Kidney epithelial cell (primary cell): ENCODE results near the gene EPS8L2. TPM values are rescaled to one million over a fixed set of nuclear protein-coding genes. Genes with fewer than 3 reads are reported as not detected.

Source experiments
- DNase-seq: peaks from one replicate; pipeline ENCODE4 v3.0.0-alpha.2; 2010; ENCODE audit warnings: low read depth
- H3K27me3 ChIP-seq: 2 replicates; pipeline ENCODE4 v1.6.0; 2011; ENCODE audit warnings: low read length; ENCODE audit not compliant: control insufficient read depth, insufficient read depth
- H3K36me3 ChIP-seq: 2 replicates; pipeline ENCODE4 v1.5.1; 2011; ENCODE audit warnings: low read length; ENCODE audit not compliant: control insufficient read depth, insufficient read depth
- H3K4me3 ChIP-seq: 2 replicates; pipeline ENCODE4 v1.5.1; 2011; ENCODE audit warnings: low read depth, mild to moderate bottlenecking, control low read depth, low read length
- total RNA-seq: library from RNA; depleted of rRNA; stranded (reverse); fragments of >200 nt; gene quantifications from 2 replicates; pipeline ENCODE4 v1.2.3, GENCODE V29; 2015
- TF ChIP-seq, protein P1 (sequence below): IDR thresholded peaks from 2 replicates; pipeline ENCODE4 v1.5.1; 2011; ENCODE audit warnings: mild to moderate bottlenecking, moderate library complexity, low read length, control low read depth, inconsistent platforms; ENCODE audit not compliant: insufficient read depth, poor library complexity, severe bottlenecking

EPS8L2 gene
- total RNA-seq, 1 donor from 2014 or later: 119 TPM

- Histone ChIP-seq H3K27me3 (no peaks in the 10 kb centered on the region), H3K4me3 (no peak overlapping the region), H3K36me3 (no peaks in the 10 kb centered on the region)
- TF ChIP-seq, protein P1, sequence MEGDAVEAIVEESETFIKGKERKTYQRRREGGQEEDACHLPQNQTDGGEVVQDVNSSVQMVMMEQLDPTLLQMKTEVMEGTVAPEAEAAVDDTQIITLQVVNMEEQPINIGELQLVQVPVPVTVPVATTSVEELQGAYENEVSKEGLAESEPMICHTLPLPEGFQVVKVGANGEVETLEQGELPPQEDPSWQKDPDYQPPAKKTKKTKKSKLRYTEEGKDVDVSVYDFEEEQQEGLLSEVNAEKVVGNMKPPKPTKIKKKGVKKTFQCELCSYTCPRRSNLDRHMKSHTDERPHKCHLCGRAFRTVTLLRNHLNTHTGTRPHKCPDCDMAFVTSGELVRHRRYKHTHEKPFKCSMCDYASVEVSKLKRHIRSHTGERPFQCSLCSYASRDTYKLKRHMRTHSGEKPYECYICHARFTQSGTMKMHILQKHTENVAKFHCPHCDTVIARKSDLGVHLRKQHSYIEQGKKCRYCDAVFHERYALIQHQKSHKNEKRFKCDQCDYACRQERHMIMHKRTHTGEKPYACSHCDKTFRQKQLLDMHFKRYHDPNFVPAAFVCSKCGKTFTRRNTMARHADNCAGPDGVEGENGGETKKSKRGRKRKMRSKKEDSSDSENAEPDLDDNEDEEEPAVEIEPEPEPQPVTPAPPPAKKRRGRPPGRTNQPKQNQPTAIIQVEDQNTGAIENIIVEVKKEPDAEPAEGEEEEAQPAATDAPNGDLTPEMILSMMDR: no peak
- no peak for DNase-seq
Measured at GRCh38 chr11:698493-699115, 7.4 kb upstream of the EPS8L2 start.

GRCh38 chr11:699116-699508, 6.9 kb upstream of the EPS8L2 start:
- no peak for DNase-seq
- Histone ChIP-seq H3K27me3 (no peaks in the 10 kb centered on the region), H3K36me3 (no peaks in the 10 kb centered on the region), H3K4me3 (no peak overlapping the region)
- TF ChIP-seq, protein P1: no peak

- DNase-seq: no peak
- TF ChIP-seq, protein P1: no peak
- no peaks in the 10 kb centered on the region for H3K27me3 ChIP-seq
- H3K36me3 ChIP-seq: no peaks in the 10 kb centered on the region
- H3K4me3 ChIP-seq: no peak overlapping the region
Measured at GRCh38 chr11:699753-700152, 6.3 kb upstream of the EPS8L2 start.

DNA sequence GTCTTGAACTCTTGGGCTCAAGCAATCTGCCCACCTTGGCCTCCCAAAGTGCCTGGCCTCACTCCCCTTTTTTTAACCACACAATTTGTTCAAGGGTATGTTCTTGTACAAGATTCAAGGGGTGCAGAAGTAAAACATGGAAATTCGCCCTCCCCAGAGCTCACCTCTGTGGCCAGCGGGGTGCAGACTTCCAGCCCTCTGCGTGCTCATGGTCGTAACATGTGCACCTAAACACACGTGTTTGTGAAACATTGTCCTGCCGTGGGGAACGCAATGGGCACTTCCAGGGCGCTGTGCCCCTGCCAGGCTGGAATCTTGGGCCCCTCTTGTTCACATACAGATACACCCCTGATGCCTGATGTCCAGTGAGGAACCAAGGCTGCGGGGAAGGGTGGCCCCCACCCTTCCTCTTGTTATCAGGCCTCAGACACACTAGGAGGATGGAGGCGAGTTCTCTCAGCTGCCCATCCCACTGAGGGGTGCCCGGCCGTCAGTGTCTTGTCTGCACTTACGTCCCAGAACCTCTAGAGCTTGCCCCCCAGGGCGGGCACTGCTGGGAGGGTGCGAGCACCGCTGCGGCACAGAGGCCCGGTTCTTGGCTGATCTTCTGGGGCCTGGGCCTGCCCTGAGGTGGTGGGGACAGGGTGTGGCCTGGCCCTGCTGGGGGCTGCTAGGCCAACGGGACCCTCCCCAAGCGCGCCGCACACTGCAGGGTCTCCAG, 4.1 kb upstream of the EPS8L2 start:
- Histone ChIP-seq H3K36me3 (no peaks in the 10 kb centered on the region), H3K27me3 (no peaks in the 10 kb centered on the region), H3K4me3 (no peak overlapping the region)
- no peak for DNase-seq
- TF ChIP-seq, protein P1: no peak

DNA sequence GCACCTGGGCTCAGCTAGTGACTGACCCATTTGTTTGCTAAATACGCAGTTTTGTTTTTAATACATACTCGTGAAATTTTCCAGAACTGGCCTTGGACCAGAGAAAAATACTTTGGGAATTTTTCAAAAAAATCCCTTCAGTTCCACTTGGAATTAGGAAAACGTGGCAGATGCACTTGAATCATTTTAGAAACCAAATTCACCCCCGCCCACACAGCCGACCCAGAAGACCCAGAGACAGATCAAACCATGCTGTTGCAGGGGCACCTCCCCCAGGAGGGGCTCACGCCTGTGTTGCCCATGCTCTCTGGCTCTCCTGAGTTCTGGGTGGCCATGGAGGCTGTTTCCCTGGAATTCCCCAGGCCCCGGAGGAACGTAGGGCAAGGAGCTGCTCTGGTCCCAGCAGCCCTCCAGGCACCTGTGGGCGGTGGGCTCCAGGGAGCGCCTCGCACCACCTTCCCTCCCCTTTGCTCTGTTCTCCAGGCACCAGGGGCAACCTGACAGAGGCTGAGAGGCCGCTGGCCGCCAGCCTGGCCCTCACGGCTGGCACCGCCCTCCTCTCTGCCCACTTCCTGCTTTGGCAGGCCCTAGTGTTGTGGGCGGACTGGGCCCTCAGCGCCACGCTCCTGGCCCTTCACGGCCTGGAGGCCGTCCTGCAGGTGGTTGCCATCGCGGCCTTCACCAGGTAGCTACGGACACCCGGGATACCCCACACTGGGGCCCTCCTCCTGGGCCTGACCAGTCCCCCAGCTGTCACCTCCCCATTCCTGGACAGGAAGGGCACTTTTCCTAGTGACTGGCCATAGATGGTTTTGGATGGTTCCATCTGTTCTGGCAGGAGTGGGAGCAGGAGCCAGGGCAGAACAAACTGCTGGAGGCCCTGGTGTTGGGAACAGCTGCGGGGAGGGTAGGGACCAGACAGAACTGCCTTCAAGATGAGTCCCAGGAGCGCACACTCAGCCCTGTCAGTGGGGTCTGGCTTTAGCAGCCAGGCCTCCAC, 3.3 kb upstream of the EPS8L2 start:
- H3K27me3 ChIP-seq: no peaks in the 10 kb centered on the region
- H3K4me3 ChIP-seq: no peak overlapping the region
- no peak for DNase-seq
- TF ChIP-seq, protein P1: no peak
- H3K36me3 ChIP-seq: no peaks in the 10 kb centered on the region
